ENCODE data around the gene PGAP6. TPM values are rescaled to one million over a fixed set of nuclear protein-coding genes. Genes with fewer than 3 reads are reported as not detected.
"Not testable (repeated sequence)": the region's sequence is repeated elsewhere in the genome, so short reads cannot be mapped to it uniquely, and the experiment has no call there.

Gene PGAP6
- total RNA-seq, 8 experiments from 2014 or later, result 19.2 to 82.1 (median 25.3) TPM

GRCh38 chr16:380762-381011 lies 1.1 kb downstream of the PGAP6 start:
- in situ Hi-C loops (cut with MboI; ENCODE audit: low pct_unique_long_range_greater_than_20kb in 2 of 9, low sequenced_read_pairs in 9 of 9, unreplicated experiment in 9 of 9), result no loop called here
- peaks cover 22 to 28% of the 10 kb centered on the region in 2 donors for H3K4me1 ChIP-seq (replicated peaks in 1 of 2)
- WGBS, 10 experiments, result 0% methylated on average over 1 of the region's 12 CpGs; no CpG with 5 or more reads in 9 of the 10 experiments
- H3K27ac ChIP-seq, result peak overlapping the region in 1 of 2 donors; percentile 58
- peak overlapping the region; percentile 51 to 96 (median 93) for H3K4me3 ChIP-seq
- ATAC-seq (replicated peaks in 6 of 8), result peak; percentile 1 to 41 (median 10)

DNA sequence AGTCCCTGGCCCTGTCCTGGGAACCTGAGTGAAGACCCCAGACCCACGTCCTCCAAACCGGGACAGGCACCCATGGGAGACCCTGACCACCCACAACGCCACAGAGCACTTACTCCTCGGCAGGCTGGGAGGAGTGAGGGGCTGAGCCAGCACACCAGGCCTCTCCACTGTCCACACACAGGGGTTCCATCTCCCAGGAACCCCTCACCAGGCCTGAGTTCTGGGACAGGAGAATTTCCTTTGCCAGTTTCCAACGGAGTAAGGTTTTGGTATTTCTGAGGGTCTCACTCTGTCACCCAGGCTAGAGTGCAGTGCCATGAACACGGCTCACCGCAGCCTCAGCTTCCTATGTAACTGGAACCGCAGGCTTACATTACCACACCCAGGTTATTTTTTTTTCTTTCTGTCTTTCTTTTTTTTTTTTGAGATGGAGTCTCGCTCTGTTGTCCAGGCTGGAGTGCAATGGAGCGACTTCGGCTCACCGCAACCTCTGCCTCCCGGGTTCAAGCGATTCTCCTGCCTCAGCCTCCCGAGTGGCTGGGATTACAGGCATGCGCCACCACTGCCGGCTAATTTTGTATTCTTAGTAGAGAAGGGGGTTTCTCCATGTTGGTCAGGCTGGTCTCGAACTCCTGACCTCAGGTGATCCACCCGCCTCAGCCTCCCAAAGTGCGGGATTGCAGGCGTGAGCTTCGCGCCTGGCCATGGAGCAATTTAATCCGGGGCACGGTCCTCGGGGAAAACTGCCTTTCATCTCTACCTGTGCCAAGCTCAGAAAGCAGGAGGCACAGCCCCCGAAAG lies 1.6 kb downstream of the PGAP6 start:
- Histone ChIP-seq H3K27ac (no peak overlapping the region), H3K4me3 (peak overlapping the region; percentile 51 to 96 (median 93)), H3K4me1 (replicated peaks in 1 of 2) (peaks cover 22 to 28% of the 10 kb centered on the region in 2 donors)
- WGBS, 10 experiments, result 53 to 100% (median 95%) methylated on average over 2 to 19 of the region's 27 CpGs; no CpG with 5 or more reads in 2 of the 10 experiments
- in situ Hi-C loops (cut with MboI; ENCODE audit: low pct_unique_long_range_greater_than_20kb in 2 of 9, low sequenced_read_pairs in 9 of 9, unreplicated experiment in 9 of 9), result no loop called here
- no peak for ATAC-seq (replicated peaks in 6 of 8)

DNA sequence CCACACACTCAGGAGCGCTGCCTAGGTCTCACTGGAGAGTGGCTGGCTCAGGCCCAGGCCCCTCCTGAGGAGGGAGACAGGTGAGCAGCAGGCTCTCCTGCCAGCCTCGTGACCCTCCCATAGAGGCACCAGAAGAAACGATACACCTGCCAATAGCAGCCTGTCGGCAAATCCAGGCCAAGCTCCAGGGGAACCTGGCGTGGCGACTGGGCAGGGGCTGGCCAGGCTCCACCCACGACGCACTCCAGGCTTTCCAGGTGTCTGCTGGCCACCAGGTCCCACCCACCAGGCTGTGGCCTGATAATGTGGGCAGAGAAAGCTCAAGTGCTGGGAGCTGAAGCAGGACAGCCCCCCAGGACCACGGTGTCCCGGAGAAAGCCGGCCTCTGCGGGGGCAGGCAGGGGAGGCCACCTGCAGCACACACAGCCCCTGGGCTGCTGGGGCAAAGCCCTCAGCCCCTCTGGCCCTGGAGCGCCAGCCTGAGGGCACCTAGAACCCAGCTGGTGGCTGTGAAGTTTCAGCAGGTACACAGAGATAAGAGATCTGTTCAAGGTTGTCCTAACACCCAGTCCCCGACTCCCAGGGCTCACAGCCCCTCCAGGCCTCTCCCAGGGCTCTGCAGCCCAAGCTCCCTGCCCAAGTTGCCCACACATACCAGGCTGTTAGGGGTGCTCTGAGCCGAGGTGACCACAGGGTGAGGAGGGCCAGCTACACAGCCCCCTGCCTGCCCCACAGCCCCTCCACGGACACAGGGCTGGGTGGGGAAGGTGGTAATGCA lies 2.4 kb downstream of the PGAP6 start:
- Histone ChIP-seq H3K4me3 (no peak overlapping the region), H3K4me1 (replicated peaks in 1 of 2) (peaks cover 22 to 28% of the 10 kb centered on the region in 2 donors), H3K27ac (no peak overlapping the region)
- no peak for ATAC-seq (replicated peaks in 6 of 8)
- in situ Hi-C loops (cut with MboI; ENCODE audit: low pct_unique_long_range_greater_than_20kb in 2 of 9, low sequenced_read_pairs in 9 of 9, unreplicated experiment in 9 of 9), result no loop called here
- 40 to 100% (median 81%) methylated on average over 1 to 6 of the region's 16 CpGs; no CpG with 5 or more reads in 5 of the 10 experiments for WGBS, 10 experiments

GRCh38 chr16:378821-379182 lies 3.0 kb downstream of the PGAP6 start:
- WGBS, 10 experiments, result 50 to 60% methylated on average over 1 to 2 of the region's 14 CpGs; no CpG with 5 or more reads in 8 of the 10 experiments
- in situ Hi-C loops (cut with MboI; ENCODE audit: low pct_unique_long_range_greater_than_20kb in 2 of 9, low sequenced_read_pairs in 9 of 9, unreplicated experiment in 9 of 9), result no loop called here

GRCh38 chr16:378113-378820 lies 3.5 kb downstream of the PGAP6 start:
- in situ Hi-C loops (cut with MboI; ENCODE audit: low pct_unique_long_range_greater_than_20kb in 2 of 9, low sequenced_read_pairs in 9 of 9, unreplicated experiment in 9 of 9), result not testable (repeated sequence)
- WGBS, 10 experiments, result 95% methylated on average over 4 of the region's 36 CpGs; no CpG with 5 or more reads in 9 of the 10 experiments

More at GRCh38 chr16:378821-379182, 3.0 kb downstream of the PGAP6 start:
- ATAC-seq (replicated peaks in 6 of 8), result no peak
- H3K27ac ChIP-seq, result no peak overlapping the region
- peaks cover 19 to 27% of the 10 kb centered on the region in 2 donors for H3K4me1 ChIP-seq (replicated peaks in 1 of 2)
- H3K4me3 ChIP-seq, result no peak overlapping the region

GRCh38 chr16:377419-377951 lies 4.3 kb downstream of the PGAP6 start:
- Histone ChIP-seq H3K27ac (no peak overlapping the region), H3K4me1 (replicated peaks in 1 of 2) (peaks cover 8 to 14% of the 10 kb centered on the region in 2 donors), H3K4me3 (no peak overlapping the region)
- no CpG with 5 or more reads among the region's 42 CpGs for WGBS, 10 experiments
- in situ Hi-C loops (cut with MboI; ENCODE audit: low pct_unique_long_range_greater_than_20kb in 2 of 9, low sequenced_read_pairs in 9 of 9, unreplicated experiment in 9 of 9), result no loop called here
- ATAC-seq (replicated peaks in 6 of 8), result no peak

More at GRCh38 chr16:378113-378820, 3.5 kb downstream of the PGAP6 start:
- H3K27ac ChIP-seq; ATAC-seq (replicated peaks in 6 of 8); H3K4me3 ChIP-seq: not testable (repeated sequence)
- H3K4me1 ChIP-seq (replicated peaks in 1 of 2), result peaks cover 14 to 21% of the 10 kb centered on the region in 2 donors

DNA sequence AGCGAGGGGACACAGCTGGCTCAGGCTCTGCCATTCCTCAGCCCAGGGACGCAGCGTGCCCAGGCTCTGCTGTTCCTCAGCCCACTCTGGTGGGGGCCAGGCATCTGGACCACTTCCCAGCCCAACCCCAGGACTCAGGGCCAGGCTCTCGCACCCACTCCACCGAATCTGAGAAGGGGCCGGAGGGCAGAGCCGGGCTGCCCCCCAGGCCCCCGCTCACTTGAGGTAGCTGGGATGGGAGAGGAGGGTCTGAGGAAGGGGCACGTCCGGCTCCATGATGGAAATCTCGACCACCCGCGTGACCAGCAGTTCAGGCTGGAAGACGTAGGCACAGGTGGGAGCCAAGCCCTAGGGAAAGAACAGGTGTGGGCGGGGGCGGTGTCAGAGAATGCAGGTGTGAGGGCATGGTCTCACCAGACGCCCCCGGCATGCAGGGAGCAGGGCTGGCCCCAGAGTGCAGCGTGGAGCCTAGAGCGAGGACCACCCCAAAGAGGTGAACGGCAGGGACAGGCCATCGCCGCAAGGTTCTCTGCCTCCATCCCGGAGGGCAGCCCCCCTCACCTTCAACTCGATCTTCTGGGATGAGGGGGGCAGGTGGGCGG lies 4.9 kb downstream of the PGAP6 start:
- in situ Hi-C loops (cut with MboI; ENCODE audit: low pct_unique_long_range_greater_than_20kb in 2 of 9, low sequenced_read_pairs in 9 of 9, unreplicated experiment in 9 of 9), result no loop called here
- 93 to 94% (median 93%) methylated on average over 2 to 3 of the region's 26 CpGs; no CpG with 5 or more reads in 7 of the 10 experiments for WGBS, 10 experiments
- Histone ChIP-seq H3K27ac (no peak overlapping the region), H3K4me3 (no peak overlapping the region), H3K4me1 (replicated peaks in 1 of 2) (peaks cover 13 to 18% of the 10 kb centered on the region in 2 donors)
- ATAC-seq (replicated peaks in 6 of 8), result no peak

- Histone ChIP-seq H3K27ac (no peak overlapping the region), H3K4me3 (no peak overlapping the region), H3K4me1 (replicated peaks in 1 of 2) (peaks cover 16 to 26% of the 10 kb centered on the region in 2 donors)
- in situ Hi-C loops (cut with MboI; ENCODE audit: low pct_unique_long_range_greater_than_20kb in 2 of 9, low sequenced_read_pairs in 9 of 9, unreplicated experiment in 9 of 9), result no loop called here
- WGBS, 10 experiments, result 92 to 95% (median 93%) methylated on average over 2 to 10 of the region's 44 CpGs; no CpG with 5 or more reads in 7 of the 10 experiments
- ATAC-seq (replicated peaks in 6 of 8), result no peak
Observed at GRCh38 chr16:375927-376816, 5.6 kb downstream of the PGAP6 start.

DNA sequence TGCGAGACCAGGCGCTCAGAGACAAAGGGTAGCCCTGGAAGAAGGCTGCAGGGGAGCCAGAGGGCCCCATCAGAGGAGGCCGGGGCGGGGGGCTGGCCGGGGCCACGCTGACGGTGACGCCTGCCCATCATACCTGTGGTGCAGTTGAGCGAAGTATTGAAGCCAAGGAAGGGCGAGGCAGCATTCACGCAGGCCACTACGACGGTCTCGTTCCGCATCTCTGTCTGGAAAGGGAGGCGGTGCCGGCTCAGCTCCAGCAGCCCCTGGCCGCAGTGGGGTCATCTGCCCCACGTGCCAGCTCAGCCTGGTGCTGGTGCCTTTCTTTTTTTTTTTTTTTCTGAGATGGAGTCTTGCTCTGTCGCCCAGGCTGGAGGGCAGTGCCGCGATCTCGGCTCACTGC lies 6.6 kb downstream of the PGAP6 start:
- Histone ChIP-seq H3K4me1 (replicated peaks in 1 of 2) (peaks cover 18 to 26% of the 10 kb centered on the region in 2 donors), H3K4me3 (no peak overlapping the region), H3K27ac (no peak overlapping the region)
- ATAC-seq (replicated peaks in 6 of 8), result no peak
- WGBS, 10 experiments, result 91 to 97% methylated on average over 7 of the region's 23 CpGs; no CpG with 5 or more reads in 8 of the 10 experiments
- in situ Hi-C loops (cut with MboI; ENCODE audit: low pct_unique_long_range_greater_than_20kb in 2 of 9, low sequenced_read_pairs in 9 of 9, unreplicated experiment in 9 of 9), result no loop called here

- no peak for ATAC-seq (replicated peaks in 6 of 8)
- H3K27ac ChIP-seq, result no peak overlapping the region
- WGBS, 10 experiments, result 73 to 93% (median 80%) methylated on average over 2 to 3 of the region's 9 CpGs; no CpG with 5 or more reads in 6 of the 10 experiments
- H3K4me1 ChIP-seq (replicated peaks in 1 of 2), result peaks cover 17 to 27% of the 10 kb centered on the region in 2 donors
- H3K4me3 ChIP-seq, result no peak overlapping the region
- in situ Hi-C loops (cut with MboI; ENCODE audit: low pct_unique_long_range_greater_than_20kb in 2 of 9, low sequenced_read_pairs in 9 of 9, unreplicated experiment in 9 of 9), result no loop called here
Observed at GRCh38 chr16:374616-374926, 7.2 kb downstream of the PGAP6 start.

- in situ Hi-C loops (cut with MboI; ENCODE audit: low pct_unique_long_range_greater_than_20kb in 2 of 9, low sequenced_read_pairs in 9 of 9, unreplicated experiment in 9 of 9), result no loop called here
- H3K4me1 ChIP-seq (replicated peaks in 1 of 2), result peaks cover 22 to 26% of the 10 kb centered on the region in 2 donors
- no peak for ATAC-seq (replicated peaks in 6 of 8)
- H3K27ac ChIP-seq, result no peak overlapping the region
- WGBS, 10 experiments, result 83 to 90% (median 90%) methylated on average over 2 to 11 of the region's 44 CpGs; no CpG with 5 or more reads in 7 of the 10 experiments
- H3K4me3 ChIP-seq, result no peak overlapping the region
Observed at GRCh38 chr16:373848-374615, 7.7 kb downstream of the PGAP6 start.

Measured in motor neuron (in vitro differentiated cells).